ENCODE measurements around the gene PTPRU.

The PTPRU gene

GRCh38 chr1:29270929-29271521 is 34.7 kb downstream of the PTPRU start:
- DNase-seq = no peak

GRCh38 chr1:29271724-29272123 is 35.4 kb downstream of the PTPRU start:
- no peak for DNase-seq

- DNase-seq = no peak
Observed at GRCh38 chr1:29272147-29272907, 36.0 kb downstream of the PTPRU start.

GRCh38 chr1:29275435-29275834 is 39.1 kb downstream of the PTPRU start:
- DNase-seq = no peak

GRCh38 chr1:29278124-29278523 is 41.8 kb downstream of the PTPRU start:
- no peak for DNase-seq

GRCh38 chr1:29279406-29279805 is 43.1 kb downstream of the PTPRU start:
- DNase-seq = no peak

GRCh38 chr1:29279951-29280391 is 43.6 kb downstream of the PTPRU start:
- DNase-seq = no peak

GRCh38 chr1:29280409-29281131 is 44.2 kb downstream of the PTPRU start:
- no peak for DNase-seq

- no peak for DNase-seq
Observed at GRCh38 chr1:29281571-29281970, 45.2 kb downstream of the PTPRU start.

GRCh38 chr1:29282135-29282923 is 46.0 kb downstream of the PTPRU start:
- DNase-seq = no peak

- peak; percentile 20 to 23 for DNase-seq
Observed at GRCh38 chr1:29282924-29283803, 46.8 kb downstream of the PTPRU start.

GRCh38 chr1:29283804-29284195 is 47.5 kb downstream of the PTPRU start:
- no peak for DNase-seq

- DNase-seq = no peak
Observed at GRCh38 chr1:29284286-29284960, 48.1 kb downstream of the PTPRU start.

- DNase-seq = no peak
Observed at GRCh38 chr1:29284961-29285560, 48.7 kb downstream of the PTPRU start.

- no peak for DNase-seq
Observed at GRCh38 chr1:29285771-29286170, 49.4 kb downstream of the PTPRU start.

- DNase-seq = no peak
Observed at GRCh38 chr1:29286194-29286767, 50.0 kb downstream of the PTPRU start.

GRCh38 chr1:29289493-29289892 is 53.2 kb downstream of the PTPRU start:
- no peak for DNase-seq

- no peak for DNase-seq
Observed at GRCh38 chr1:29290414-29290985, 54.2 kb downstream of the PTPRU start.

GRCh38 chr1:29291756-29292155 is 55.4 kb downstream of the PTPRU start:
- DNase-seq = no peak

GRCh38 chr1:29292344-29292743 is 56.0 kb downstream of the PTPRU start:
- no peak for DNase-seq

Measured in CD4-positive, alpha-beta T cell treated with Interleukin-1 beta for 1 hour (primary cell).